ENCODE data around the gene XYLT1.

Gene XYLT1

DNA sequence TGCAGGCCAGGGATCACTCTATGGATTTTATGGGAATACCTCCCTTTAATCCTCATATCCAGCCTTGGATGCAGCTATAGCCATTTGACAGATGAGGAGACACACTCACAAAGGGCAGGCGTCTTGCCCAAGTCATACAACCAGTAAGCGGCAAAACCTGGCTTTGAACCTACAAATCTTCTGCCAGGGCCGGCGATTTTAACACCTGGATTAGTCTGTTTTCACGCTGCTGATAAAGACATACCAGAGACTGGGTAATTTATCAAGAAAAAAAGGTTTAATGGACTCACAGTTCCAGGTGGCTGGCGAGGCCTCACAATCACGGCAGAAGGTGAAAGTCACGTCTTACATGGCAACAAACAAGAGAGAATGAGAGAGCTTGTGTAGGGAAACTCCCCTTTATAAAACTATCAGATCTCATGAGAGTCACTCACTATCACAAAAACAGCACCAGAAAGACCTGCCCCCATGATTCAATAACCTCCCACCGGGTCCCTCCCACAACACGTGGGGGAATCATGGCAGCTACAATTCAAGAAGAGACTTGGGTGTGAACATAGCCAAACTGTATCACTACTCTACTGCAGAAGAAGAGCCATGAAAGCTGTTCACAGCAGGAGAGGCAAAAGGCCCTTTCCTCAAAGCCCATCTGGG, 67.5 kb downstream of the XYLT1 start:
- DNase-seq (ENCODE audit: low read depth) = no peak

DNA sequence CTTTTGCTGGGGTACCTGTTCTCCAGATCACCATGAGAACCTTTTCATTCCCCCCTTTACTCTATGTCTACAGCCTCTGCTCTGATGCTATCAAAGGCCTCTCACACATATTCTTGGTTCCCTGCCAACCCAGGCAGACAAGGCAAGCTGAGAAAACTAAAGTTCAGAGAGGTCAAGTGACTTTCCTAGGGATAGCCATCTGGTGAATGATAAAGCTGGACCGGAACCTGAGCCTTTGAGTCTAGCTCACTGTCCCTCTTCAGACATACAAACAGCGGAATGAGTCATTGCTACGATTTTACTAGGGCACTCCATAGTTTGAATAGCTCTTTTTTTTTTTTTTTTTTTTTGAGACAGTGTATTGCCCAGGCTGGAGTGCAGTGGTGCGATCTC, 73.3 kb downstream of the XYLT1 start:
- DNase-seq (ENCODE audit: low read depth) = no peak

DNA sequence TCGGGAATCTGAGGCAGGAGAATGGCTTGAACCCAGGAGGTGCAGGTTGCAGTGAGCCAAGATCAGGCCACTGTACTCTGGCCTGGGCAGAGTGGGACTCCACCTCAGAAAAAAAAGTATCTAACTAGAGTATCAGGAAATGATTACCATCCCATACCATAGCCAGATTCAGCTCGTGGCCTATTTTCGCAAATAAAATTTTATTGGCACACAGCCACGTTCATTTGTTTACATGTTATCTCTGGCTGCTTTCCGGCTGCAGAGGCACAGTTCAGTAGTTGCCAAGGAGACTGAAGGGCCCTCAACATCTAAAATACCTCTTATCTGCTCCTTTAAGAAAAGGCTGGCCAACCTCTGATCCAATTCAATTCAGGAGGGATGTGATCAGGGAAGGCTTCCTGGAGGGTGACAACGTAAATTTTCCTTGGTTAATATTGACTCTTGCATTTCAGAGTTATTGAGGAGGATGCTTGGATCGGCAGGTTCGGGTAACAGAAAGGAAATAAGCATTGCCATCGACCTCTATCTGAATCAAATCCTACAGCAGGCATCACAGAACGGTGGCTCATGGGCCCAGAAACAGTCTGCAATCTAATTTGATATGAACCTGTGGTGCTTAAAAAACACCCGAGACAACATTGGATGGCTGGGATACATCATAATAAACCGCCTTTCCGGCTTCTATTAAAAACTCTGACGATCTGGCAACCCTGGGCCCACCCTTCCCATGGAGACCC, 73.8 kb downstream of the XYLT1 start:
- DNase-seq (ENCODE audit: low read depth) = no peak

- DNase-seq (ENCODE audit: low read depth) = no peak
Measured at GRCh38 chr16:17395849-17396480, 74.8 kb downstream of the XYLT1 start.

GRCh38 chr16:17392857-17393692, 77.7 kb downstream of the XYLT1 start:
- no peak for DNase-seq (ENCODE audit: low read depth)

DNA sequence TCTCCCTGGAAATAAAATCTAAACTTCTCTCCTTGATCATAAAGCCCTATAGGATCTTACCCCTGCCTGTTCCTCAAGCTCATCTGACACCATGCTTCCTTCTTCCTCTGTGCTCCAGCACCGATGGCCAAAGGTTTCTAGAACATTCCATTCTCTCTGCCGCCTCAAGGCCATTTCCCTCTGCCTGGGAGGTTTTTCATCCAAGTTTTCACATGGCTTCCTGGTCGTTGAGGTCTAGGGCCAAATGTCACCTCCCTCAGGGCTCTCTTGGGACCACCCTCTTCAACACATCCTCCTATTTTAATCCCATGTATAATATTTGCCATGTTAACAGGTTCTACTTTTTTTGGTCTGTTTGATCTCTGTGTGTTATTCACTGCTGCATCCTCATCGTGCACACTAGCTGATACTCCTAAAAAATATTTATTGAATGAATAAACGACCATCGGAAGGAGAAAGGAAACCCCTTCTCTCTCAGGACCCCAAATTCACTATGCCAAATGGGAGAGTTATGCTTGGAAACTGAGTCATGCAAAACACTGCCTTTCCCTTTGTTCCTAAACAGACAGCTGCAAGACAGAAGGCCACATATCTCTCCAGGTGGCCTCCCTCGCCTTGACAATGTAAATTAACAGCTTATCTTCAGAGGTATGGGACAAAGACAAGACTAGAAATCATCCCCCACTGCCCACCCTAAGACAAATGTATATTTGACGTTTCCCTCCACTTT, 78.5 kb downstream of the XYLT1 start:
- DNase-seq (ENCODE audit: low read depth) = no peak

- DNase-seq (ENCODE audit: low read depth) = no peak
Measured at GRCh38 chr16:17391715-17392114, 79.0 kb downstream of the XYLT1 start.

DNA sequence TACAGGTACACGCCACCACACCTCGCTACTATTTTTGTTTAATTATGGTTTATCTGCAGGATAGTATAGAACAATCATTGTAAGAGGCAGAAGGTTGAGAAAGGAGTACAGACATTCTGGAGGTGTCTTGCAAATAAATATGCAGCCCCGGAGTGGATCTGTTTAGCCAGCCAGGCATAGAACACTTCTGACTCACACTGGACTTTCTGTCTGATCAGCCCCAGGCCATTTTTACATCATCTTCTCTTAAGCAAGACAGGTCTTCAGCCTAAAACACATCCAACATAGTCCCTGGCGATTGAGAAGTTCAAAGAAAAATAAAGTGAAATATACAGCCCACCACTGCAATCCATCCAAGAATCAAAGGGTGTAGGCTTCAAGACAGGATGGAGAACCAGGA, 81.4 kb downstream of the XYLT1 start:
- DNase-seq (ENCODE audit: low read depth) = no peak

DNA sequence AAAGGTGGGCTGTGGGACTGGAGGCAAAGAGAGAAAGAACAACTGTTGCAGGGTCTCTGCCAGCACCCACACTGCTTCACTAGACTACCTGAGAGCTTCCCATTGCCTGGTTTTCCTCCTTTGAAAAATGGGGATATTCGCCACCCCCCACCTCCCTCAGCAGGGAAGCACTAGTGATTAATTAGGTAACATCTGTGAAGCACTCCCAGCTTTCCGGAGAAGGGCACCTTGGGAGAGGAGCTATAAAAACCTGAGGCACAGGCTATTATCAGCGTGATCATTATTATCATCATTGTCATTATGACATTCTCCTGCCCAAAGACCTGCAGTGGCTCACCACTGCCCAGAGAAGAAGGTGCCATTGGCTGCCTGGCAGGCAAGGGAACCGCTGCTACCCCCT, 83.5 kb downstream of the XYLT1 start:
- DNase-seq (ENCODE audit: low read depth) = no peak

DNA sequence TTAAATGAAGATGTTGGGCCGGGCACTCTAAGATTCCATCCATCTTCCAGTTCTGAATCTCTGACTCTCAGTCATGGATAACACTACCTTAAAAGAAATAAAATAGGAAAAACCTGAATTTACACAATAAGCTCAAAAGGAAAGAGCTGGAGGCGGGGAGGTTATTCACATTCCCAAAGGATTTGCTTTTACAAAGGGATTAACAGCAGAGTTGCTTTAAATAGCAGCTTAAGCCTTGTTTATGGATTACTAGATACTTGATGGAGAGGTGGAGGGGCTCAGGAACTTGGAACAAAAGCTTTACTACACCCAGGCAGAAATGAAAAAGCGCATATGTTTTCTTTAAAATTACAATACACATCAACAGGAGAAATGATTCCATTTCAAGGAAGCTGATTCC, 84.5 kb downstream of the XYLT1 start:
- no peak for DNase-seq (ENCODE audit: low read depth)

- DNase-seq (ENCODE audit: low read depth) = no peak
Measured at GRCh38 chr16:17384471-17384870, 86.3 kb downstream of the XYLT1 start.

- no peak for DNase-seq (ENCODE audit: low read depth)
Measured at GRCh38 chr16:17382949-17383863, 87.6 kb downstream of the XYLT1 start.

DNA sequence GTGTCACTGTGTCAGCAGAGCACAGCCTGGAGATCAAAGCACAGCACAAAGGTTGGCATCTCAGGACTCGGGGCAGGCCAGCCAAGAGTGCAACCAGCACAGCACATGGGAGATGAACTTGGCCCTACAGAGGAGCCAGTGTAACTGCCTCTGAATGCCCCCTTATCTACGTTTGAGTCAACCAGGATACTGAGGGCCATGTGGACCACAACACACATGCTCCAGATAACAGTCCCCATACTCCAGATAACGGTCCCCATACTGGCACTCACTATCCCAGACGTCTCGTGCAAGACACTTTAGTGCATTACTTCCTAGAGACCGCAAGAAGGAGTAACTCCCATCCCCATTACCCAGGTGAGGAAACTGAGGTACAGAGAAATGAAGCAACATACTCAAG, 88.2 kb downstream of the XYLT1 start:
- no peak for DNase-seq (ENCODE audit: low read depth)

DNA sequence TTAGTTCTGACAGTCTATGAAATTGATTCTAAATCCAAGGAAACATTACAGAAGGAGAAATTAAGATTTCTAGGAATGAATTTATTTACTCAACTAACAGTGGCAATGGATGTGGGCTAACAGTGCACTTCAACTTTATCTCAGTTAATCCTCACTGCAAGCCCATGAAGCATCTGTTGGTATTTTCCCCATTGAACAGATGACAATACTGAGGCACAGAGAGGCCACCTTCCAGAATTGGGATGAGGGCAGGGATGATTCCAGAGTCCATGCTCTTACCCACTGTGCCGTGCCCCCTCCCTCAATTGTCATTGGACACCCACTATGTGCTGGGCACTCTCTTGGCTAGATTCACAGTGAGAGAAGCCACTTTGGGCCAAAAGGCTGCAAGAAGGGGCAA, 89.0 kb downstream of the XYLT1 start:
- no peak for DNase-seq (ENCODE audit: low read depth)

DNA sequence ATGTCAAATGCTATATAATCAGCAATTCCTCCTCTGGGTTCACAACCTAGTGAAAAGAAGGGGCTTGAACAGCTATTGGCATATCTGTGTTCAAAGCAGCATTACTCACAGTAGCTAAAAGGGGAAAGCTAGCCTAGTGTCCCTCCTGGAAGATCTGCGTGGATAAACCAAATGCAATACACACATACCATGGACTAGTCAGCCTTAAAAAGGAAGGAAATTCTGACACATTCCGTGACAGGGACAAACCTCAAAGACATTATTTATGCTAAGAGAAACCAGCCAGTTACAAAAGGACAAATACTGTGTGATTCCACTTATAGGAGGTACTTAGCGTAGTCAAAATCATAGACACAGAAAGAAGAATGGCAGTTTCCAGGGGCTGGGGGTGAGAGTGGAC, 90.1 kb downstream of the XYLT1 start:
- no peak for DNase-seq (ENCODE audit: low read depth)

- DNase-seq (ENCODE audit: low read depth) = no peak
Measured at GRCh38 chr16:17379121-17379571, 91.6 kb downstream of the XYLT1 start.

DNA sequence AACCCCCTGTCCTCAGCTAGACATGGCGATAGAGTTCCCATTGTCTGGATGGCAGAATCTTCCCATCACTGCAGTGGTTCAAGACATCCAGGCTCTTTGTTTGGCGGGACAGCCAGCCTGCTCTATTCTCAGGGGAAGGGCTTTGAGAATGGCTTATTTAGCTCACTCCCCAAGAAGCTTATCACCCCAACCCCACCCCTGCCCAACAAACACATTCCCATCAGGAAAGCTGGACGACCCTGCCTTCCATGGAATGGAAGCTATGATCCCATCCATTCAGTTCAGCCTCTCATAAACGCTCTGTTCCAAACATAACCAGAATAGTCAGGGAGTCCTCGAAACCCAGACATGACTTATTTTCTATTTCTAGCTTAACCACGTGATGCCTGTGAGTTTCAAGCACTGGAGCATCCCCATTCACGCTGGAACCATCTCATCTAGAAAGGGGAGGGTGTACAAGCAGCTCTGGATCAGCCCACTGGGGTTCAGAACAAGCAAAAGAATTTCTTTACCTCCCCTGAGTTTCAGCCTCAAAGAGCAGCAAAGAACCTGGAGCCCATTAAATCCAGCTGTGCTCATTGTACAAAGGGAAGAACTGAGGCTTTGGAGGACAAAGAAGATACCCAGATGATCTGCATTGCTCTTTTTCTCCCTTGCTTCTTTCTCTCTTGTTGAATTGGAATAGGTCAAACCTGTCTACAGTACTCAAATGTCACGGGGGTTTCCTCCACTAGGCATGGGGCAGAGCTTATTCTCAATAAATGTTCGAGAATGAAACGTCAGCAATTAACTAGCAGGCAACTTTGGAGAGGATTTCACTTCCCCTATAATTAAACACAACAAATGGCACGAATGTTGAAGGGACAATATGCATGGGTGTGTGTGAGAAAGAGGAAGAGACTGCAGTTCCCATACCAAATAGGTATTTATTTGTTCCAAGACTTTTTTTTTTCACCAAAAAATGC, 93.1 kb downstream of the XYLT1 start:
- DNase-seq (ENCODE audit: low read depth) = no peak

DNA sequence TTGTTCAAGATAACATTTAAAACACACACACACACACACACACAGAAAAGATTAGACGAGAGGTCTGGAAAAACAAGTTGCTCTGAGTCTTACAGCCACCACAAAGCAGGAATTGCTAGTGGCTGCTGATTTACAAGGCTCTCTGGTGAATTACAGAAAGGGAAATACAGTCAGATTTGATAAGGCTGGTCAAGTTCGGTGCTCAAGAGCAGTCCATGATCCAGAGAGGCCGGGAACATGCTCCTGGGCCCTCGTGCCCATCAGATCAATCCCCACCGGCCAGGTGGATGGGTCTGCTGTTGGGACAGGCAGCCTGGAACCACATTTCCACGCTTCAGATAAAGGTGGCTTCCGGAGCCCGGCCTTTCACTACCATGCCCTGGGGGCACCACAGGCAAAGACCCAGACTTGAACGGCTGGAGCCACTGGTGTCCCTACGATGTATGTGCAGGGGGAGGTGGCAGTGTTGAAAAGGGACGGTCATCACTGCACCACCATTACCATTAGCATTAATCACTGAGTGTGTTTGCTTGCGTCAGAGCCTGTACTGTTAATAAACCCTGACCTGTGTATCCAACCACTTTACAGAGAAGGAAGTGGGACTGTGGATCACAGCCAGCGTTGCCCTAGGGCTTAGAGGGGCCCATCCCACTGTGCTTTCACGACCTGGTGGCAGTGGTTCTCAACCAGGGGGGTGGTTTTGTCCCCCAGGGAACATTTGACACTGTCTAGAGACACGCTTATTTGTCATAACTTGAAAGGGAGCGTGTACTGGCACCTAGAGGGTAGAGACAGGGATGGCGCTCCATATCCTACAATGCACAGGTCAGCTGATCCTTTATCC, 95.1 kb downstream of the XYLT1 start:
- DNase-seq (ENCODE audit: low read depth) = no peak

All from activated T-cell treated with anti-CD3 and anti-CD28 coated beads for 24 hours (primary cell).